A673 (cell line): ENCODE results near the gene NPR2. TPM values are rescaled to one million over a fixed set of nuclear protein-coding genes. Genes with fewer than 3 reads are reported as not detected.

Source experiments
- BruUV-seq: library from RNA; stranded (reverse); fragments of 400-500 nt; replicated peaks from 2 replicates; lab custom pipeline; 2021; lab: Mats Ljungman, UMichigan
- CTCF ChIA-PET: fragments of 300-600 bp; sonication (Branson Sonifier 250); formaldehyde crosslinking; loops from one replicate; lab custom pipeline; 2022; ENCODE audit warnings: antibody characterized with exemption; lab: Charles Lee
- POLR2A ChIA-PET: fragments of 300-600 bp; sonication (Branson Sonifier 250); formaldehyde crosslinking; loops from one replicate; lab custom pipeline; 2022; ENCODE audit warnings: antibody characterized with exemption; ENCODE audit not compliant: low non-redundant PET; lab: Charles Lee
- DNase-seq: peaks from one replicate; pipeline ENCODE4 v3.0.0-alpha.2; 2015; ENCODE audit warnings: low spot score
- H3K27ac ChIP-seq: fragments of 200-600 bp; sonication (generic); 2 replicates; pipeline ENCODE4 v1.5.1; 2016; ENCODE audit warnings: mixed run types, low read depth, mild to moderate bottlenecking, mixed read lengths, antibody characterized with exemption, low read length; ENCODE audit not compliant: poor library complexity, severe bottlenecking
- H3K27me3 ChIP-seq: fragments of 200-600 bp; sonication (generic); replicated peaks from 2 replicates; pipeline ENCODE4 v1.6.1; 2017; ENCODE audit warnings: mixed run types, low read depth, mild to moderate bottlenecking, mixed read lengths, antibody characterized with exemption, low read length; ENCODE audit not compliant: insufficient read depth, poor library complexity
- H3K36me3 ChIP-seq: fragments of 200-600 bp; sonication (generic); 2 replicates; pipeline ENCODE4 v1.6.1; 2016; ENCODE audit warnings: mixed run types, mild to moderate bottlenecking, mixed read lengths, antibody characterized with exemption, low read length; ENCODE audit not compliant: insufficient read depth, poor library complexity, severe bottlenecking
- H3K4me1 ChIP-seq: fragments of 200-600 bp; sonication (generic); 2 replicates; pipeline ENCODE4 v1.6.1; 2017; ENCODE audit warnings: mixed run types, mild to moderate bottlenecking, mixed read lengths, antibody characterized with exemption, low read length; ENCODE audit not compliant: insufficient read depth, poor library complexity, severe bottlenecking
- H3K4me3 ChIP-seq: fragments of 200-600 bp; sonication (generic); 2 replicates; pipeline ENCODE4 v1.5.1; 2016; ENCODE audit warnings: low read depth, mixed run types, mild to moderate bottlenecking, mixed read lengths, low read length; ENCODE audit not compliant: poor library complexity, severe bottlenecking
- H3K9me3 ChIP-seq: fragments of 200-600 bp; sonication (generic); 2 replicates; pipeline ENCODE4 v1.6.1; 2016; ENCODE audit warnings: mixed run types, low read depth, mild to moderate bottlenecking, mixed read lengths, antibody characterized with exemption, low read length; ENCODE audit not compliant: poor library complexity, severe bottlenecking
- EZH2 ChIP-seq: fragments of 200-600 bp; sonication (generic); IDR thresholded peaks from 2 replicates; pipeline ENCODE4 v1.6.1; 2017; ENCODE audit warnings: borderline replicate concordance, low read depth, mild to moderate bottlenecking, mixed read lengths, antibody characterized with exemption, low read length; ENCODE audit not compliant: poor library complexity, severe bottlenecking
- intact Hi-C: fragments of 100-400 bp; cut with micrococcal nuclease; formaldehyde crosslinking; loops from one replicate; pipeline ENCODE4 v1.10.0; 2022; ENCODE audit not compliant: unreplicated experiment
- total RNA-seq: library from RNA; stranded (reverse); gene quantifications from 2 replicates; pipeline ENCODE4 v1.2.3, GENCODE V29; 2021
- TF ChIP-seq, protein P1 (sequence below): fragments of 300-800, 200-600 bp; sonication (generic); conservative IDR thresholded peaks from 2 replicates; pipeline ENCODE4 v1.5.1; 2017; ENCODE audit warnings: low read depth, mild to moderate bottlenecking, antibody characterized with exemption, low read length, moderate library complexity, mixed read lengths

The NPR2 gene
- total RNA-seq, 1 experiment from 2014 or later: 9.1 TPM

DNA sequence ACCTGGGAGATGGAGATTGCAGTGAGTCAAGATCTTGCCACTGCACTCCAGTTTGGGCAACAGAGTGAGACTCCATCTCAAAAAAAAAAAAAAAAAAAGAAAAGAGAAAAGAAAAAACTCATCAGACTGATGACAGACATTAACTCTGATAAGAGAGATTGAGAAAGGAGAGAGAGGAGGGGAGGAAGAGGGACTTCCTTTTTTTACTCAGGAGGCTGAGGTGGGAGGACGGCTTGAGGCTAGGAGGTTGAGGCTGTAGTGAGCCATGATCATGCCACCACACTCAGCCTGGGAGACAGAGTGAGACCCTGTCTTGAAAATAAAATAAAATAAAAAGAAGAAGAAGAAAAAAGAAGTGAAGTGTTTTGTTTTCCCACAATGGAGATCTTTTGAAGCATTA lies 27.6 kb upstream of the NPR2 start:
- no peaks in the 10 kb centered on the region for H3K27me3 ChIP-seq
- BruUV-seq: no TSS peak
- DNase-seq: no peak
- TF ChIP-seq EZH2: no peak
- TF ChIP-seq, protein P1, sequence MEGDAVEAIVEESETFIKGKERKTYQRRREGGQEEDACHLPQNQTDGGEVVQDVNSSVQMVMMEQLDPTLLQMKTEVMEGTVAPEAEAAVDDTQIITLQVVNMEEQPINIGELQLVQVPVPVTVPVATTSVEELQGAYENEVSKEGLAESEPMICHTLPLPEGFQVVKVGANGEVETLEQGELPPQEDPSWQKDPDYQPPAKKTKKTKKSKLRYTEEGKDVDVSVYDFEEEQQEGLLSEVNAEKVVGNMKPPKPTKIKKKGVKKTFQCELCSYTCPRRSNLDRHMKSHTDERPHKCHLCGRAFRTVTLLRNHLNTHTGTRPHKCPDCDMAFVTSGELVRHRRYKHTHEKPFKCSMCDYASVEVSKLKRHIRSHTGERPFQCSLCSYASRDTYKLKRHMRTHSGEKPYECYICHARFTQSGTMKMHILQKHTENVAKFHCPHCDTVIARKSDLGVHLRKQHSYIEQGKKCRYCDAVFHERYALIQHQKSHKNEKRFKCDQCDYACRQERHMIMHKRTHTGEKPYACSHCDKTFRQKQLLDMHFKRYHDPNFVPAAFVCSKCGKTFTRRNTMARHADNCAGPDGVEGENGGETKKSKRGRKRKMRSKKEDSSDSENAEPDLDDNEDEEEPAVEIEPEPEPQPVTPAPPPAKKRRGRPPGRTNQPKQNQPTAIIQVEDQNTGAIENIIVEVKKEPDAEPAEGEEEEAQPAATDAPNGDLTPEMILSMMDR: no peak
- H3K4me1 ChIP-seq: peaks cover under 1% of the 10 kb centered on the region
- no peak overlapping the region for H3K27ac ChIP-seq
- H3K4me3 ChIP-seq: no peak overlapping the region
- no peaks in the 10 kb centered on the region for H3K36me3 ChIP-seq
- ChIA-PET CTCF (no interaction called here), POLR2A (no interaction called here)
- no peaks in the 10 kb centered on the region for H3K9me3 ChIP-seq
- intact Hi-C loops: no loop called here

DNA sequence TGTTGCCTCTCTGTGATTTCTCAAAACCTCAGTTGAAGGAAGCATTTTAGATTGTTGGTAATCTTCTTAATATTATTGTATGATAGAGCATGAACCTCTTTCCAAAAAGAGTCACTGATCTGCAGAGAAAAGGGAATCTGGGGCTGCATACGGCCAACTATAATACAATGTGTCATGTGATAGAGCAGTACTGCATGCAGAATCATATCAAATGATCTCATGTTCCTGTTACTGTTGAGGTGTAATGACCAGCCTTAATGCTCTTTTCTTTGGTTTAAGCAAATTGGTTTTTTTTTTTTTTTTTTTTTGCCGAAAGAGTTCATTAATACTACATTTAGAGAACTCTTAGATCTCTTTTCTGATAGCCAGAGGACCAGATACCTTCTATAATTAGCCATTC lies 24.4 kb upstream of the NPR2 start:
- Histone ChIP-seq H3K27me3 (no peaks in the 10 kb centered on the region), H3K36me3 (no peaks in the 10 kb centered on the region), H3K9me3 (no peaks in the 10 kb centered on the region), H3K4me1 (peaks cover 8% of the 10 kb centered on the region), H3K4me3 (no peak overlapping the region), H3K27ac (no peak overlapping the region)
- DNase-seq: no peak
- no TSS peak for BruUV-seq
- ChIA-PET POLR2A (no interaction called here), CTCF (no interaction called here)
- intact Hi-C loops: no loop called here
- TF ChIP-seq EZH2: no peak
- TF ChIP-seq, protein P1: no peak

DNA sequence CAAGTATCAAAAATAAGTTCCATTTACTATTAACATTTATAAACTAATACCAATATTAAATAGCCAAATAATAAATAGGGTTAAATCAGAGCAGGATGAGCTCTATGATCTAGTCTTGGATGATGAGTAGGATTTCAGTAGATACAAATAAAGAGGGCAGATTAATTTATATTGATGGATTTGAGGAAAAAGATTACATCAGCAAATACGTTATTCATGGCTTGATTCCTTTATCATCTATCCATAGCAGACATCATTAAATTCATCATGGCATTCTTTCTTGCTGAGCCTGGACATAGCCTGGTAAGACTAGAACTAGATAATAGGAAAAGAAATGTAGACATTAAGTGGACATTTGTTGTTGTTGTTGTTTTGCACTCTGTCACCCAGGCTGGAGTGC lies 23.9 kb upstream of the NPR2 start:
- Histone ChIP-seq H3K27ac (no peak overlapping the region), H3K4me1 (peaks cover 10% of the 10 kb centered on the region), H3K4me3 (no peak overlapping the region), H3K27me3 (no peaks in the 10 kb centered on the region), H3K9me3 (no peaks in the 10 kb centered on the region), H3K36me3 (no peaks in the 10 kb centered on the region)
- TF ChIP-seq, protein P1: no peak
- TF ChIP-seq EZH2: no peak
- no peak for DNase-seq
- intact Hi-C loops: no loop called here
- ChIA-PET CTCF (no interaction called here), POLR2A (no interaction called here)
- no TSS peak for BruUV-seq
